IPS-18a (cell line): ENCODE measurements around the gene CDHR3.

Source experiments
- H3K27ac ChIP-seq: one replicate; pipeline ENCODE4 v1.5.1; 2013; ENCODE audit warnings: low read length
- H3K27me3 ChIP-seq: one replicate; pipeline ENCODE4 v1.6.1; 2013; ENCODE audit warnings: mild to moderate bottlenecking, low read length; ENCODE audit not compliant: control insufficient read depth, insufficient read depth
- H3K36me3 ChIP-seq: one replicate; pipeline ENCODE4 v1.6.1; 2013; ENCODE audit warnings: low read depth, low read length; ENCODE audit not compliant: control insufficient read depth
- H3K4me1 ChIP-seq: one replicate; pipeline ENCODE4 v1.6.1; 2013; ENCODE audit warnings: low read depth, low read length; ENCODE audit not compliant: control insufficient read depth
- H3K4me3 ChIP-seq: one replicate; pipeline ENCODE4 v1.5.1; 2013; ENCODE audit warnings: low read length
- H3K9ac ChIP-seq: one replicate; pipeline ENCODE4 v1.6.1; 2013; ENCODE audit warnings: mild to moderate bottlenecking, low read length, moderate library complexity
- H3K9me3 ChIP-seq: one replicate; pipeline ENCODE4 v1.6.1; 2013; ENCODE audit warnings: low read depth, low read length; ENCODE audit not compliant: control insufficient read depth

Gene CDHR3

DNA sequence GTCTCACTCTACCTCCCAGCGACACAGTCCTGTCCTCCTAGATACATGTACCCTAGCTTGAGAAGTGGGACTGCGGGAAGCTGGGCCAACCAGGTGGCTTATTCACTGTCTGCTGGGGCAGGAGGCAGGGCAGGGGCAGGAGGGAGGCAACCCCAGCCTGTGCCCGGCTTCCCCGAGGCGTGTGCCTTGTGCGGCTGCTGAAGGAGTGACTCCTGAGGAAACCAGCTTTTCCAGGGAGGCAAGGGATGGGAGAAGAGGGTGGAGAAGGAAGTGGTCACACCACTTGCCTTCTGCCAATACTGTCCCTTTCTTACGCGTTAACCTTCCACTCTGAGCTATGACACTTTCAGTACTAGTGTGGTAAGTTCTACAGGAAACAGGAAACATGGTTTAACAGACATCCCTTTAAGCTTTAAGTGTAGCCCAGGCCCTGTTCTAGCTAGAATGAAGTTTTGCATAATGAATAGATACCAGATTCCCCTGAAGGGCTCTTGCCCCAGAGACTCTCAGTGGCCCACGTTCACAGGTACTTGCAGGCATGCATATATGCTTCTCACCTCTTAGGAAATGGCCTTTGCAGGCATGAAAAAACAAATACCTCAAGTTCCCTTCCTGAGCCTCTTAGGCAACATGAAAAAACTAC, 108.4 kb downstream of the CDHR3 start:
- no peak overlapping the region for H3K27ac ChIP-seq

DNA sequence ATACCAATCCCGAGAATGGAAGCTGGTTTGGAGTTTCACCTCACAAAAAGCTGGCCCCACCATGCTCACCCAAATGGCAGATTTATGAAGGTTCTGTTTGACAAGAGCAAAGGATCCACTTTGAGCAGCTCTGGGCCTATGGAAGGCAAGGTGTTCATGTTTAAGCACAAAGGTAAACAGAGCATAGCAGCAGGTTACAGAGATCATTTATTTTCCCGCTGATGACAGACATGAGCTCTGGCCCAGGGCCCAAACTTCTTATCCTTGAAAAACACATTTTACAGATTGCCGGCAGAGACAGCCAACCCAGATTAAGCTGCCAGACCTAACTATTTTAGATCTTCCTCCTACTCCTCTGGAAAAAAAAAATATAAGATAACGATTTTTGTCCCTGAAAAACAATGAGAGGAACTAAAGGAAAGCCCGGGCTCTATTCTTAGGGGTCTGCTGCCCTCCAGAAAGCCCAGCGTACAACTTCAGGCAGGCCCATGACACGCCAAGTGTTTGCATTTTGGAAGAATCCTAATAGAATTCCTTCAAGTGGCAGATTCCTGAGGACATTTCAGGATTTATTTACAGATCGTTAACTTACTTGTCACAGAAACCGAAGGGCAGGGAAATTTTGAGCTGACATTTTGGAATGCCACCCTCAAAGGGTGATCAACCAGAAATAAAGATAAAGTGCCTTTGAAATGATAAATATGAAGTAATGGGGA, 109.1 kb downstream of the CDHR3 start:
- Histone ChIP-seq H3K27ac (no peak overlapping the region), H3K9me3 (no peaks in the 10 kb centered on the region), H3K4me3 (no peak overlapping the region), H3K27me3 (no peaks in the 10 kb centered on the region), H3K36me3 (no peaks in the 10 kb centered on the region), H3K4me1 (peaks cover 5% of the 10 kb centered on the region), H3K9ac (no peak overlapping the region)

More for the DNA sequence above, 108.4 kb downstream of the CDHR3 start:
- Histone ChIP-seq H3K36me3 (no peaks in the 10 kb centered on the region), H3K9ac (no peak overlapping the region), H3K4me3 (no peak overlapping the region), H3K27me3 (no peaks in the 10 kb centered on the region), H3K4me1 (peaks cover 5% of the 10 kb centered on the region), H3K9me3 (no peaks in the 10 kb centered on the region)

DNA sequence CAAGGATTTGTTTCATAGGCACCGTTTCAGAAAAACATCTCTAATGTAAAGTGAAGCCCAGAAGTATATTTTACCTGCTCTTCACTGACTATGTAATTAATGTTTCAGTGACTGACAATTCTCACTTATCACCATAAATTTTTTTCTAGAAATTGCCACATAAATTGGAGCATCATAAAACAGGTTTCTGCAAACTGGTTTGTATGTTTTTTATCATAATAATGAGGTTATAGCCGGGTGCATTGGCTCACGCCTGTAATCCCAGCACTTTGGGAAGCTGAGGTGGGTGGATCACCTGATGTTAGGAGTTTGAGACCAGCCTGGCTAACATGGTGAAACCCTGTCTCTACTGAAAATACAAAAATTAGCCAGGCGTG, 109.6 kb downstream of the CDHR3 start:
- Histone ChIP-seq H3K27me3 (no peaks in the 10 kb centered on the region), H3K4me1 (peaks cover 5% of the 10 kb centered on the region), H3K4me3 (no peak overlapping the region), H3K9ac (no peak overlapping the region), H3K9me3 (no peaks in the 10 kb centered on the region), H3K27ac (no peak overlapping the region), H3K36me3 (no peaks in the 10 kb centered on the region)

DNA sequence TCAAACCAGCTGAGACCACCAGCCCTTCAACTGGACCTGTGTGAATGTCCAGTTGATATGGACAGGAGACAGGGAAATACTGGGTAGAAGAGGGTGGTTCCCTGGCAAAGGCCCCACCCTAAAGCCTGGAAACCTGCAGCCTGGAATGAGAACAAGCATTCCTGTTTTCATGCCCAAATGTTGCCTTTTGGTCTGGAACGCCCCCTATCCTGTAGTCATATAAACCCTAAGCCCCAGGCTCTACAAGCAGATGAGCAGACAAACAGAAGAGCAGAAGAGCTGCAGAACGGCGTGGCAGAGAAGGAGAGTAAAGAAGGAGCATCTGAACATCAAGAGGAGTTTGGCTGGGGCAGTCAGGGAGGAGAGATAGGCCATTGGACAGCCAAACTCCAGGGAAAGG, 110.6 kb downstream of the CDHR3 start:
- peaks cover 5% of the 10 kb centered on the region for H3K4me1 ChIP-seq
- H3K36me3 ChIP-seq = no peaks in the 10 kb centered on the region
- H3K4me3 ChIP-seq = no peak overlapping the region
- no peak overlapping the region for H3K9ac ChIP-seq
- no peak overlapping the region for H3K27ac ChIP-seq
- no peaks in the 10 kb centered on the region for H3K9me3 ChIP-seq
- H3K27me3 ChIP-seq = no peaks in the 10 kb centered on the region

DNA sequence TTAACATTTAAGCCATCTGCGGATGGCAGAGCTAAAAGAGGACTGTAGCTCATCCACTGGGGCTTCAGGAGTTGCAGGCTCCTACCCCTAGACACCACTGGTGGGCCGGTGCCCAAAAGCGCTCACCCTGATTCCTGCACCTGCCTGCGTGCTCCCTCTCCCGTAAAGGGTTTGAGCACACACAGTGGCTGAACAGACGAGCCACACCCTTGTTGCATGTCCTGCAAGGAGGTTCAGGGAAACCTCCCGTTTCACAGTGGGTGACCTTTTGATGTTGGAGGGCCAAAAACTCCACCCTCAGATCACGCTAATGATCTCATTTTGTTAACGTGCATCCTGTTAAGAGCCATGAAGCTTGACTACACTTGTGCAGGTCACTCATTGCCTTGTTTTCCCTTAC, 111.2 kb downstream of the CDHR3 start:
- H3K9me3 ChIP-seq = no peaks in the 10 kb centered on the region
- H3K27me3 ChIP-seq = no peaks in the 10 kb centered on the region
- H3K4me3 ChIP-seq = no peak overlapping the region
- no peak overlapping the region for H3K9ac ChIP-seq
- H3K27ac ChIP-seq = no peak overlapping the region
- H3K4me1 ChIP-seq = peaks cover 5% of the 10 kb centered on the region
- no peaks in the 10 kb centered on the region for H3K36me3 ChIP-seq

DNA sequence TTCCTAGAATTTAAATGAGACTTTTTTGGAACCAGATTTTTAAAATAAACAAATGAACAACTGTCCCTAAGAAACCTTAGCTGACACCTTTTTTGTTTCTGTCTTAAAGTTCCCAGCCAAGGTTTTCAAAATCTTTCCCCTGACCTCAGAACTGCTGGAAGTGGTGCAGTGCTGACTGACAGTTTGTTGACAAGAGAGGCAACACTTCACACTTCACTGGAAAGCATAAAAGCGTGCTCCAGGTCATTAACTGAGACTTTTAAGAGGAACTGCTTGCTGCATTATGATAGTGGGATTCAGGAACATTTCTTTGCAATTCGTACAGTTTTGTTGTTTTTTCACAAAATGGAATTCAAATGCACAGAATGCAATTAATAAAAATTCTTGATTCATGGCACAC, 112.9 kb downstream of the CDHR3 start:
- no peak overlapping the region for H3K27ac ChIP-seq

DNA sequence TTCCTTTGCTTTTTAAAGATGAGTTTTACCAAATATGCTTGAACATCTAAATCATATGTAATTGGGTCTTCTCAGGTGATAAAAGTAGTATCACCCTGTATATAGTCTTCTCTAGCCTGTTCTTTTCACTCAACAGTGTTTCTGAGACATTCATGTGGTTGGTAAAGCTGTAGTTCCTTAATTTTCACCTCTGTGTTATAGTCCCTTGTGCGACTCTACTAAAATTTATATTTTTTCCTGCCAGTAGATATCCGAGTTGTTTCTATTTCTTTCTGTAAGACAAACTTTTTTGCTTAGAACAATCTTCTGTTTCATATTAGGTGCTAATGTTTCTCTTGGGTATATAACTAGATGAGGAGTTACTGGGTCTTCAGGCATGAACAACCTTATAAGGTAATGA, 113.5 kb downstream of the CDHR3 start:
- Histone ChIP-seq H3K27ac (no peak overlapping the region), H3K9ac (no peak overlapping the region), H3K9me3 (no peaks in the 10 kb centered on the region), H3K27me3 (no peaks in the 10 kb centered on the region), H3K36me3 (no peaks in the 10 kb centered on the region), H3K4me1 (peaks cover 4% of the 10 kb centered on the region), H3K4me3 (no peak overlapping the region)

More for the DNA sequence above, 112.9 kb downstream of the CDHR3 start:
- H3K4me1 ChIP-seq = peaks cover 5% of the 10 kb centered on the region
- H3K9me3 ChIP-seq = no peaks in the 10 kb centered on the region
- H3K4me3 ChIP-seq = no peak overlapping the region
- no peaks in the 10 kb centered on the region for H3K27me3 ChIP-seq
- no peaks in the 10 kb centered on the region for H3K36me3 ChIP-seq
- no peak overlapping the region for H3K9ac ChIP-seq

DNA sequence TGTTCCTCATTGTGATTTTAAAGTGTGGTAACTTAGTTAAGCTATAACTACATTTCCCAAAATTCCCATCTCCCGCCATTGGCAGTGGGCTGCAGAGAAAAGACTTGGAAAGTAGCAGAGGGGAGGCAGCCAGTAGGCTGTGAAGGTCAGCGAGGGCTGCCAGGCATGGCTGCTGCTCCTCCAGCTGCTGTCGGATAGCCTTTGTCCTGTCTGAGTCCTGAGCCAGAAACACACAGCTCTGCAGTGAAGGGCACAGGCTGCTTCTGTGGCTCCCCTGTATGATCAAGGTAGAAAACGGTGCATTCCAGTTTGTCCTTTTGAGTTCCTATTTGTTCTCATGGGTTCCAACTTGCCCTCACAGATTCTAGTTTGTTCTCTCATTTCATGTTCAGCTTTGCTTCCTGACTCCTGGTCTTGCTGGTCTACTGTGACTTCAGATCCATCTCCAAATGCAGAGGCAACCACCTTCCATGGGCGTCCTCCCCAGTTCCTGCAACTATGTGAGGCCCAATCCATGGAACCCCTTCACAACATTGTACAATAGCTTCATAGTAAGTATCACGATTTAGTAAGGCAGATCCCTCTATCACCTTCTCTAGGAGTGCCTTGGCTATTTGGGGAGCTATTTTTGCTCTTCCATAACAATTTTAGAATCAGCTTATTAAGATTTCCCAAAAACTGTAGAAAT, 117.4 kb downstream of the CDHR3 start:
- Histone ChIP-seq H3K27me3 (no peaks in the 10 kb centered on the region), H3K36me3 (no peaks in the 10 kb centered on the region), H3K4me1 (no peaks in the 10 kb centered on the region), H3K9me3 (no peaks in the 10 kb centered on the region), H3K27ac (no peak overlapping the region), H3K9ac (no peak overlapping the region), H3K4me3 (no peak overlapping the region)

DNA sequence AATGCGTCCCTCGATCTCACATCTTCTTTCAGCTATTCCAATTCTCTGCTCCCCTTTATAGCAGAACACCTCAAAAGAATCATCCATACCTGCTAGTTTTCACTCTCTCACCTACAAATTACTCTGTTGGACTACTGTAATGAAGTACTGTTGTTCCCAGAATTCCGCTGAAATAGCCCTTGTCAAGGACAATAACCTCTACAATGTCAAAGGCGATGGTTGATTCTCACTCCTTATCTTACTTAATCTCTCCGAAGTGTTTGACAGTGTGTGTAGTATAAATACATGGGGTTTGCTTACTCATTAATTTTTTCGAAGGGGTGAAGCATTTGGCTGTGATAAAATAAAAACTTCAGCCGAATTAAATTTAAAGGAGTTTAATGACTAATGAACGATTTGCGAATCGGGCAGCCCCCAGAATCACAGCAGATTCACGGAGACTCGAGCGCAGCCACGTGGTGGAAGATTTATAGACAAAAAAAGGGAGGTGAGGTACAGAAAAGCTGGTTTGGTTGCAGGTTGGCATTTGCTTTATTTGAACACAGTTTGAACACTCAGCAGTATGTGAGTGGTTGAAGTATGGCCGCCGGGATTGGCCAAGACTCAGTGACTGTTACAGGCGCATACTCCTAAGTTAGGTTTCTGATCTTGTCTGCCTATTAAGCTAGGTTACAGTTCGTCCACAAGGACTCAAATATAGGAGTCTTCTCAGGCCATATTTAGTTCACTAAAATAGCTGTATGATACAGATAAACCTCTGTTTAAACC, 119.2 kb downstream of the CDHR3 start:
- Histone ChIP-seq H3K4me3 (no peak overlapping the region), H3K27ac (no peak overlapping the region), H3K36me3 (no peaks in the 10 kb centered on the region), H3K4me1 (no peaks in the 10 kb centered on the region), H3K9ac (no peak overlapping the region), H3K27me3 (no peaks in the 10 kb centered on the region), H3K9me3 (no peaks in the 10 kb centered on the region)
